Fibroblast of lung (primary cell): ENCODE results near the gene HDLBP. TPM values are rescaled to one million over a fixed set of nuclear protein-coding genes. Genes with fewer than 3 reads are reported as not detected.

ENCODE experiments used
- DNase-seq, 2 donors: peaks; one replicate each; pipeline versions ENCODE4 v3.0.0 to v3.0.0-alpha.2; 2010; ENCODE audit warnings: low read depth in 2 of 2
- H2AFZ ChIP-seq: 2 replicates; pipeline ENCODE4 v1.5.1; 2012; ENCODE audit warnings: low read length, control low read depth, inconsistent platforms
- H3K27ac ChIP-seq: 2 replicates; pipeline ENCODE4 v1.5.1; 2011; ENCODE audit warnings: low read length, control low read depth; ENCODE audit not compliant: insufficient read depth
- H3K27me3 ChIP-seq: 2 replicates; pipeline ENCODE4 v1.5.1; 2011; ENCODE audit warnings: mild to moderate bottlenecking, low read length; ENCODE audit not compliant: control insufficient read depth, insufficient read depth
- H3K36me3 ChIP-seq: 2 replicates; pipeline ENCODE4 v1.5.1; 2011; ENCODE audit warnings: low read length; ENCODE audit not compliant: control insufficient read depth, insufficient read depth
- H3K4me1 ChIP-seq: 2 replicates; pipeline ENCODE4 v1.5.1; 2011; ENCODE audit warnings: low read length; ENCODE audit not compliant: control insufficient read depth, insufficient read depth; ENCODE audit errors: extremely low read depth
- H3K4me2 ChIP-seq: 2 replicates; pipeline ENCODE4 v1.5.1; 2011; ENCODE audit warnings: low read length, control low read depth; ENCODE audit not compliant: insufficient read depth; ENCODE audit errors: extremely low read depth
- H3K4me3 ChIP-seq, 4 experiments: fragments of 200-600 bp in 1 of 4; sonication (generic) in 1 of 4; replicated peaks in 1 of 4; 2 replicates each; pipeline ENCODE4 v1.5.1; 2011 to 2016; ENCODE audit warnings: low read length in 4 of 4, low read depth in 3 of 4, mild to moderate bottlenecking in 3 of 4, control low read depth in 2 of 4, inconsistent platforms in 1 of 4, mixed read lengths in 1 of 4; ENCODE audit not compliant: insufficient read depth in 1 of 4; ENCODE audit errors: control extremely low read depth in 1 of 4
- H3K79me2 ChIP-seq: 2 replicates; pipeline ENCODE4 v1.5.1; 2012; ENCODE audit warnings: mild to moderate bottlenecking, low read length, inconsistent platforms; ENCODE audit not compliant: control insufficient read depth, insufficient read depth
- H3K9ac ChIP-seq: 2 replicates; pipeline ENCODE4 v1.5.1; 2011; ENCODE audit warnings: mild to moderate bottlenecking, low read length, control low read depth; ENCODE audit not compliant: insufficient read depth
- H3K9me3 ChIP-seq: 2 replicates; pipeline ENCODE4 v1.5.1; 2012; ENCODE audit warnings: low read depth, low read length; ENCODE audit not compliant: control insufficient read depth, insufficient read depth
- H4K20me1 ChIP-seq: 2 replicates; pipeline ENCODE4 v1.5.1; 2011; ENCODE audit warnings: low read length; ENCODE audit not compliant: control insufficient read depth, insufficient read depth; ENCODE audit errors: extremely low read depth
- CTCF ChIP-seq, 2 donors: IDR thresholded peaks in 1 of 2; conservative IDR thresholded peaks in 1 of 2; 1 replicate in 1 of 2; 2 replicates in 1 of 2; pipeline ENCODE4 v1.5.1; 2011 to 2012; ENCODE audit warnings: low read length in 2 of 2, control low read depth in 1 of 2, inconsistent platforms in 1 of 2, low read depth in 1 of 2, mild to moderate bottlenecking in 1 of 2
- EZH2 ChIP-seq: IDR thresholded peaks from 2 replicates; pipeline ENCODE4 v1.5.1; 2012; ENCODE audit warnings: low read length, control low read depth, mild to moderate bottlenecking; ENCODE audit errors: missing control alignments
- polyA plus RNA-seq, 2 donors: library from polyadenylated mRNA; depleted of rRNA in 1 of 2; stranded (reverse) in 1 of 2; unstranded in 1 of 2; fragments of >200 nt; gene quantifications; 2 replicates each; pipeline ENCODE4 v1.2.1, GENCODE V29; 2011 to 2012; ENCODE audit warnings: missing spikeins in 1 of 2
- total RNA-seq: library from RNA; depleted of rRNA; stranded (reverse); fragments of >200 nt; gene quantifications from 2 replicates; pipeline ENCODE4 v1.2.1, GENCODE V29; 2014

The HDLBP gene
- total and polyA plus RNA-seq, 2 donors (not counting 1 experiment from before 2014, with no cell fraction given): 626 to 1,354 TPM

DNA sequence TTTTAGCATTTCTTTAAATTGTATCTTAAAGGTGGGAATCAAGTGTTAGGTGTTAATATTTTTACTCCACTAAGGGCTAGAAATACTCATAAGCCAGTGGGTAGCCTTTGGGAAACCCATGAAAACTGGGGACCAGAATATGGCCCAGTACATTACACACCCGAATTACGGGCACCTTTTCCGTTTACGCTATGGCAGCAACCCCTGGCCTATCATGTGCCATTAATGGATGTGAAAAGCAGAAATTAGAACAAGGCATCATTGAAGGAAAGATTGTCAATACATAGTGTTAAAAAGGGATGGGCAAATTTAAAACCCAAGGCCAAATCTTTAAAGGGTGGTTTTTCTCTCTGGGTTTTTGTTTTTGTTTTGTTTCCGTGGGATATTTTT, 41.4 kb upstream of the HDLBP start:
- no peaks in the 10 kb centered on the region for H3K27me3 ChIP-seq
- peak overlapping the region; percentile 62 to 97 (median 82) for H3K4me3 ChIP-seq
- peak overlapping the region; percentile 84 for H3K9ac ChIP-seq
- H3K9me3 ChIP-seq: no peaks in the 10 kb centered on the region
- peak overlapping the region; percentile 83 for H3K27ac ChIP-seq
- peaks cover 10% of the 10 kb centered on the region for H3K4me1 ChIP-seq
- peaks cover 46% of the 10 kb centered on the region for H3K79me2 ChIP-seq
- no peak for DNase-seq
- H3K4me2 ChIP-seq: peak overlapping the region; percentile 88
- H2AFZ ChIP-seq: no peak overlapping the region
- TF ChIP-seq CTCF (conservative IDR thresholded peaks at IDR 0.05 in 1 of 2, IDR thresholded peaks at IDR 0.05 in 1 of 2; ENCODE audit: low read depth in 1 of 2, low read length in 2 of 2) (no peak), EZH2 (no peak)
- peaks cover 6% of the 10 kb centered on the region for H3K36me3 ChIP-seq
- no peaks in the 10 kb centered on the region for H4K20me1 ChIP-seq

GRCh38 chr2:241355983-241356870, 40.8 kb upstream of the HDLBP start, which contains the start of gene FARP2:
Gene FARP2 (plus strand): TSS chr2:241356285. CDS start chr2:241373108, 16,823 bp downstream.
- Histone ChIP-seq H4K20me1 (no peaks in the 10 kb centered on the region), H2AFZ (no peak within 1 kb of the TSS), H3K4me1 (peaks cover 10% of the 10 kb centered on the region), H3K9ac (peak within 1 kb of the TSS; percentile 84), H3K4me2 (peak within 1 kb of the TSS; percentile 88), H3K27ac (peak within 1 kb of the TSS; percentile 83), H3K79me2 (peaks cover 45% of the 10 kb centered on the region), H3K9me3 (no peaks in the 10 kb centered on the region), H3K4me3 (peak within 1 kb of the TSS; percentile 62 to 97 (median 82)), H3K36me3 (peaks cover 6% of the 10 kb centered on the region), H3K27me3 (no peaks in the 10 kb centered on the region)
- DNase-seq: peak; percentile 97 to 99
- TF ChIP-seq CTCF (conservative IDR thresholded peaks at IDR 0.05 in 1 of 2, IDR thresholded peaks at IDR 0.05 in 1 of 2; ENCODE audit: low read depth in 1 of 2, low read length in 2 of 2) (no peak), EZH2 (no peak)

GRCh38 chr2:241354668-241355658, 39.5 kb upstream of the HDLBP start:
- Histone ChIP-seq H3K4me1 (peaks cover 10% of the 10 kb centered on the region), H2AFZ (no peak overlapping the region), H3K79me2 (peaks cover 35% of the 10 kb centered on the region), H3K4me2 (no peak overlapping the region), H4K20me1 (no peaks in the 10 kb centered on the region), H3K27me3 (no peaks in the 10 kb centered on the region), H3K36me3 (peaks cover 9% of the 10 kb centered on the region), H3K27ac (no peak overlapping the region), H3K4me3 (peak overlapping the region in 1 of 4 experiments; percentile 29), H3K9me3 (no peaks in the 10 kb centered on the region), H3K9ac (peak overlapping the region; percentile 17)
- no peak for TF ChIP-seq EZH2
- peak; percentile 70 for DNase-seq
